ENCODE results near the gene TFF2.

TFF2 gene

DNA sequence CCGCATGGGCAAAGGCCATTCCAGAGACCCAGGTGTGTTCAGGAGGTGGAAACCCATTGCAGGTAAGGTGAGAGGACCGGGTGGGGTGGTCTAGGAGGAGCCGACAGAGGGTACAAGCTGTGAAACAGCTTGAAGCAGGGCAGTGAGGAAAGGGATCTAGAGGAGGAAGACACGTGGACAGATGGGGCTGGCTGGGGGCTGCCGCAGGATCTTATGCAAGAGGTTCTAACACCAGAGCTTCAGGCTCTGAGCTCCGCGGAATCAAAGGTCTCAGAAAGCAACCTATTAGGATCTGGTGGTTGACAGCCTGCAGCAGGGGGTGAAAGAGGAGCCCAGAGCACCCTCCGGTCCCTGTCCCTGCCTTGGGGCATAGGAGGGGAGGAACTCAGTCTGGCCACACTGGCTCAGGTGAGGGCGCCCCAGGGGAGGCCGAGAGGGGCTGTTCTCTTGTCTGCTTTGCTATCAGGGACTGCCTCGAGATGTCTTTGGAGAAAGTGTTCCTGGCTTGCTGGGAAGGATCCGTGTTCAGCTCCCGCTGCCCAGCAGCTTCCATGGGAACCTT, 13.6 kb upstream of the TFF2 start:
- no peak for DNase-seq

DNA sequence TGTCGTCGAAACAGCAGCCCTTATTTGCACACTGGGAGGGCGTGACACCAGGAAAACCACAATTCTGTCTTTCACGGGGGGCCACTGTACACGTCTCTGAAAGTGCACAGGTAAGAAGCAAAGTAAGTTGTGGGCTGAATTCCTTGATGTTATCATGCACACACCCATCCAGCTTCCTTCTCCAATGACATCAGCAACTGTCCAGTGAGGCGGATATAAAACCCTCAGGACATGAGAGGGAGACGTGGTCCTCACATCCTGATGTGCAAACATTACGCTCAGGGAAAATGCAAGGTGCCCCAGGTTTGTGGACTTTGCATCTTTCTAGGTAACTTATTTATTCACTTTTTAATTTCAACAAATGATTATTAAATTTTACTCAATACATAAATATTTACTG, 12.5 kb upstream of the TFF2 start:
- no peak for DNase-seq

DNA sequence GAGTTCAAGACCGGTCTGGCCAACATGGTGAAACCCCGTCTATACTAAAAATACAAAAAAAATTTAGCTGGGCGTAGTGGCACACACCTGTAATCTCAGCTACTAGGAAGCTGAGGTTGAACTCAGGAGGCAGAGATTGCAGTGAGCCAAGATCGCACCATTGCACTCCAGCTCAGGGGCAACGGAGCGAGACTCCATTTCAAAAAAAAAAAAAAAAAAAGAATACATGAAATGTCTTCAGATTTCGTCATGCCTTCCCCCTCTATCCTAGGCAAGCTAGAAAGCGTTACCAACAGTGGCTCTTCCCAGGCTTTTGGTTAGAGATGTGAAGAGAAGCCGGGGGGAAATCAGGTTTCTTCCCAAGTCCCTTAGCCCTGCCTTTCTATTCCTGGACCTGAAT, 11.9 kb upstream of the TFF2 start:
- DNase-seq: no peak

DNA sequence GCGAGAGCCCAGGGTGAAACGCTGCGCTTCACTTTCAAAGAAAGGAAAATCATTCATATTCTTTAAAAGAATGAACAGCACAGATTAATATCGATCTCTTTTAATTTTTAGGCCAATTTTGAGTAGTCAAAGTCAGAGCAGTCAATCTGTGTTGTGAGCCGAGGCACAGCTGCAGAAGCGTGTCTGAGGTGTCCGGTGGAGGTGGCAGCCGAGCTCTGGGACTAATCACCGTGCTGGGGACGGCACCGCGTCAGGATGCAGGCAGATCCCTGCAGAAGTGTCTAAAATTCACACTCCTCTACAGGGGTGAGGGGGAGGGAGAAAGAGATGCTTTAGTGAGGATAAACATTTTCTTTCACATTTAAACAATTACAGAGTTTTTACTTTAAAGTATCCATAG, 11.4 kb upstream of the TFF2 start:
- DNase-seq: no peak

DNA sequence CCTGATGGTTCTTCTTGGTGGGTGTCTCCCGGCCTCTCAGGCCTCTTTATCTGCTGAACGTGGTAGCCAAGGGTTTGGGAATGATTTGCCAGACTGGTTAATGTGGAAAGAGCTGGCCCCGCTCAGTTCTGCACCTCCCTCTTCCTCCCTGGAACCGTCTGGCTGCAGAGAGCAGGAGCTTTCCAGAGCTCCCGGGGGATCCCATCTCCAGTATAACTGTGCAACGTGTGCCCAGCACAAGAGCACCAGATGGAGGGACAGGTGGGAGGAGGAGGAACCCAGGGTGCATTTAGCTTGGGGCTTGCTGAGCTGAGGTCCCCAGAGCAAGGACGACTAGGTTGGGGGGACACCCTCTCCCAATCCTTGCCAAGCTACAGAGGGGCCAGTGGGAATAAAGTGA, 10.5 kb upstream of the TFF2 start:
- DNase-seq: peak; percentile 29

DNA sequence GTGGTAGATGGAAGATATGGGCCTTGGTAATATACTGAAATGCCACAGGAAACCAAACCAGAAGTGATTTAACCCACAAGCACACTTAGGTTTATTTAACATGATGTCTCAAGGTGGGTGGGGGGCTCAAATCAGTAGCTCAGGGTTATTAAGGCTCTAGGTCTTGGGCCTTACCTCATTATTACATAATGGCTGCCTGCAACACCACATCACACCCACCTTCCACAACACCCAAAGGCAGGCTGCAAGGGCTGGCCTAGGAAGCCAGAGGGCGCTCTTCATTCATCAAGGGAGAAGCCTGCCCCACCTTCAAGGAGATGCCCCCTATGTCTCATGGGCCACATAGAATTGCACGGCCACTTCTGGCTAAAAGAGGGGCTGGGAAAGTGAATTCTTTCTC, 9.5 kb upstream of the TFF2 start:
- no peak for DNase-seq

DNA sequence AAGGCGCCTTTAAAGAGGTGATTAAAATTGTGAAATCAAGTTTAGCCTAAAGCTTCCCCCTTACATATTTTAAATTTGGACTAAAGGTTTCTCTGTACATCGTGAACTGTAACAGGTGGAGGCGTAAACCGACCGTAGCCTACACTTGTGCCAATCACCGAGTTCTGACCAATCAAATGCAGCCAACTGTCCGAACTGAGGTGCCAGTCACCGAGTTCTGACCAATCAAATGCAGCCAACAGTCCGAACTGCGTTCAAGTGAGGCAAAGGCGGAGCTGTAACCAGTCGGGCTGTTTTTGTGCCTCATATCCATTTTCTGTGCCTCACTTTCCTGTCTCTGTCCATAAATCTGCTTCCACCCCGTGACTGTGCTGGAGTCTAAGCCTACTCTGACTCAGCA, 8.1 kb upstream of the TFF2 start:
- DNase-seq: no peak

DNA sequence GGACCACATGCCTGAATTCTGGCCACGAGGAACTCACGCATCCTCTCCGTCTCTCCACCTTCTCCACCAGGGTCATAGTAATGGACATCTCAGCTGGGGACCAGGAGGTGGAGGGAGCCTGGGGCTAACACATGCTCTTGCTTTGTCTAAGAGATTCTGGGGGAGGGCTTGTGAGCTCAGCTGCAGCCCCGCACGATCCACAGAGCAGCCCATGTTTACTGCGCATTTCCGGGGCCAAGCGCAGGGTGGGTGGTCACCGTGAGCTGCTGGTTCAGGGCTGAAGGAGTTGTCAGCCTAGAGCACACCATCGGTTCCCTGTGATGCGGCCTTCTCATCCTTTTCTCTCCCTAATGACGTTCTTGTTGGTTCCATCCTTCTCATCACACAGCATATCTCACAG, 7.5 kb upstream of the TFF2 start:
- DNase-seq: no peak

DNA sequence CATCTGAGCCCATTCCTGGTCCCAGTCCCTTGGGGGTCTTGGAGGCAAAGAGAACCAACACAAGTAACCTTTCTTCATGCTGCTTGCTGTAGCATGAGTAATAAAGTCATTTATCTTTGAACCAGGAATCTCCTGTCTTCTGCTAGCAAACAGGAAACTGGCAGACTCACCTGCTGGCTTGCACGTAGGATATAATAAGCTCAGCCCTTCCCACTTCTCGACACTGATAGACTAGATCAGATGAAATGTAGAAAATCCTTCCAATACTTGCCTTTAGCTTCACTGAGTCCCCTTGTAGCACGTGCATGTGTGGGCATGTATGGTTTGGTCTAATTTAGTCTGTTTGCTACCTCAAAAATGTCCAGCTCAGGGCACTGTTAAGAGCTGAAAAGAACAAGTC, 6.5 kb upstream of the TFF2 start:
- no peak for DNase-seq

DNA sequence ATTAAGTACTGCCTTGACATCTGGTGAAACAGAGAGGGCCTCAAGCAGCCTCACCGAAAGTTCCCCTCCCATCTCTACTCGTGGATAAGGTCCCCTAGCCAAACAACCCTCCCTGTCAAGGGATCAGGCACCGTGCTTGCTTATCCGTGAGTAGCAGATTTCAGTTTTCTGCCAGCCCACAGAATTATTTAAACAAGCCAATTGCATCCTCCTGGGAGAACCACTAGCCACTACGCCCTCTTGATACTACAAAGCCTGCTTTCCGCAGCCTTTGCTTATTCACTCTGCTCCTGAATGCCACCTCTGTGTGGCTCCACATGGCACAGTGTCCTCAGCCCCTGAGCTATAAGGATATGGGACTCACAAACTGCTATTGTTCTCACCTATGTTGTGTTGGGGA, 5.9 kb upstream of the TFF2 start:
- no peak for DNase-seq

DNA sequence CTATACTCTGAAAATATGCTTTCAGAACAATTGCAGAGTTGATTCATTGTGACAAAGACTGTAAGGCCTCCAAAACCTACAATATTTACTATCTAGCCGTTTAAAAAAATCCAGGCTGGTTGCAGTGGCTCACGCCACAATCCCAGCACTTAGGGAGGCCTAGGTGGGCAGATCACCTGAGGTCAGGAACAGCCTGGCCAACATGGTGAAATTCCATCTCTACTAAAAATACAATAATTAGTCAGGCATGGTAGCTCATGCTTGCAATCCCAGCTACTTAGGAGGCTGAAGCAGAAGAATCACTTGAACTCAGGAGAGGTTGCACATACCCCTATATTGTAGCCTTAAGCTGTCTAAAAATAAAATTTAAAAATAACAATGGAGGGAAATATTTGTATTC, 5.3 kb upstream of the TFF2 start:
- DNase-seq: no peak

DNA sequence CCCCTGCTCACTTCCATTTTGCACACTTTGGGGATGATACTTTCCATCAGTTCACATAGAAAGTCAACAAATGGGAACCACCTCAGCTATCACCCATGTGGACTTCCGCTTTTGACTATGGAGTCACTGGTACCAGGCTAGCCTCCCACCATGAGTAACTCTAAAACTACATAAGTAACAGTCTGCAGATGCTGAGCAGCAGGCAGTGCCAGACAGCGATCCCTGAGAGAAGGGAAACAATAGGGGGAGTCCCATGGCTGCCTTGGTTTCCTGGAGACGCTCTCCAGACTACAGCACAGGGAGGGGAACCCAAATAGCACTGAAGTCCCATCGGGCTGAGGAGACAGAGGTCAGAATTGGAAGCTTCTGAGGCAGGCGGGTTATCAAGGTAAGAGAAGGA, 2.8 kb upstream of the TFF2 start:
- DNase-seq: no peak

DNA sequence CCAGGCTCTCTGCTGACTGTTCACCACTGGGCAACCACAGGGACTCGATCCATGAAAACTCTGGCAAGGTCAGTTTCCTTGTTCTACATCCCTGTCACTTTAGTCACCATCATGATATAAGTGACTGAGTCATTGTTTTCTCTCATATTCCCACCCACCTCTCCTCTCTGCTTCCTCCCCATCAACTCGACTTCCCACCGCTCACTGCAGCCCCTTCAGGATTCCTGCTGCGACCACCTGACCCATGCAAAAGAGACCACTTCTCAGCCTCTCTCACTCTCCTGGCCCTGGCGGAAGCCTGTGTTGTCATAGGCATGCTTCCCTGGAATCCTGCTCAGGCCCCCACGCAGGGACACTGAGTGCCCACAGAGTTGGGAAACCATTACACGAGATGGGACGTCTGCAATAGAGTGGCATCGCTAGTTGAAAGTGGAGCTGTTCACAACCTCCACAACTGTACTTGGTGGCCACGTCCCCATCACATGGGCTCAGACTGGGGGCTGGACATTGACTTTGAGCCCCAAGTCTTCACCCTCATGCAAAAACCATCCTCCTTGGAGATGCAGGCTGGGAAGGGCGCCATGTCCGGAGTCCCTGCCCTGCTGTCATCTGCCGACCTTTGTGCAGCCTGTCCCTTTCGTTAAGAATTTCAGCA, 1.8 kb upstream of the TFF2 start:
- no peak for DNase-seq

DNA sequence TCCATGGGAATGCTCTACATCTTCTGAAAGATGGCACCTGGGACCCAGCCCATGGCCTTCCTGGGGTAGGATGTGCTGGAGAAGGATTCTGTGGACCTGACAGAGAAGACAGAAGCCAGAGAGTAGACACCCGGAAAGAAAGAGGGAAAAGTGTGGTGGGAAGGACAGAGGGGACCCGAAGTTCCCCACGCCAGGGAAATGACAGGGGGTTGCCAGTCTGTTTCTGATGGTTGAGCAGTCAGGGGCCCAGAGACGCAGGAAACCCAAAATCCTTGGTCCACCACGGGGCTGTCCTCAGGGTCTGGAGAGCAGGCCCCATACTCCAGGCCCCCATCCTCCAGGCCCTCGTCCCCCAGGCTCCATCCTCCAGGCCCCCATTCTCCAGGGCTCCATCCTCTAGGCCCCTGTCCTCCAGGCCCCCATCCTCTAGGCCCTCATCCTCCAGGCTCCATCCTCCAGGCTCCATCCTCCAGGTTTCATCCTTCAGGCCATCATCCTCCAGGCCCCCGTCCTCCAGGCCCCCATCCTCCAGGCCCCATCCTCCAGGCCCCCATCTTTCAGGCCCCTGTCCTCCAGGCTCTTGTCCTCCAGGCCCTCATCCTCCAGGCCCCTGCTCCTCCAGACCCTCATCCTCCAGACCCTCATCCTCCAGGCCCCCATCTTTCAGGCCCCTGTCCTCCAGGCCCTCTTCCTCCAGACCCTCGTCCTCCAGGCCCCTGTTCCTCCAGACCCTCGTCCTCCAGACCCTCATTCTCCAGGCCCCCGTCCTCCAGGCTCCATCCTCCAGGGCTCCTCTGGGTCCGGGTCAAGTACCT, 1.0 kb upstream of the TFF2 start:
- DNase-seq: no peak

DNA sequence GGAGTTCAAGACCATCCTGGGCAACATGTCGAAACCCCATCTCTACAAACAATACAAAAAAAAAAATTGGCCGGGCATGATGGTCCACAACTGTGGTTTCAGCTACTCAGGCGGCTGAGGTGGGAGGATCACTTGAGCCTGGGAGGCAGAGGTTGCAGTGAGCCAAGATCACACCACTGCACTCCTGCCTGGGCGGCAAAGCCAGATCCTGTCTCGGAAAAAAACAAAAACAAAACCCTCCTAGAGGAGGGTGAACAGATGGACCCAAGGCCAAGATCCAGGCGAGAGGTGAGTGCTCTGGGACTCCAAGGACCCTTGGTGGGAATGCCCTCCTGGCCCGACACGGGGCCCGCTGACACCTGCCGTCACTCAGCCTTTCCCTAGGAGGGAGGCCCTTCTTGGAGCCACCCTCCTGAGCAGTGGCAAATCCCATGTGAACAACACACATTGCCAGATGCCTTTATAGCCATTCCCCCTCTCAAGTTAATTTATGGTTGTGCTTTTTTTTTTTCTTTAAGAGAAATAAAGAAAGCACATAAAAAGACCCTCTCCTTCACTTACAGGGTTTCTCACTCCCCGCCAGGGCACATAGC, 380 bp downstream of the TFF2 start:
- no peak for DNase-seq

DNA sequence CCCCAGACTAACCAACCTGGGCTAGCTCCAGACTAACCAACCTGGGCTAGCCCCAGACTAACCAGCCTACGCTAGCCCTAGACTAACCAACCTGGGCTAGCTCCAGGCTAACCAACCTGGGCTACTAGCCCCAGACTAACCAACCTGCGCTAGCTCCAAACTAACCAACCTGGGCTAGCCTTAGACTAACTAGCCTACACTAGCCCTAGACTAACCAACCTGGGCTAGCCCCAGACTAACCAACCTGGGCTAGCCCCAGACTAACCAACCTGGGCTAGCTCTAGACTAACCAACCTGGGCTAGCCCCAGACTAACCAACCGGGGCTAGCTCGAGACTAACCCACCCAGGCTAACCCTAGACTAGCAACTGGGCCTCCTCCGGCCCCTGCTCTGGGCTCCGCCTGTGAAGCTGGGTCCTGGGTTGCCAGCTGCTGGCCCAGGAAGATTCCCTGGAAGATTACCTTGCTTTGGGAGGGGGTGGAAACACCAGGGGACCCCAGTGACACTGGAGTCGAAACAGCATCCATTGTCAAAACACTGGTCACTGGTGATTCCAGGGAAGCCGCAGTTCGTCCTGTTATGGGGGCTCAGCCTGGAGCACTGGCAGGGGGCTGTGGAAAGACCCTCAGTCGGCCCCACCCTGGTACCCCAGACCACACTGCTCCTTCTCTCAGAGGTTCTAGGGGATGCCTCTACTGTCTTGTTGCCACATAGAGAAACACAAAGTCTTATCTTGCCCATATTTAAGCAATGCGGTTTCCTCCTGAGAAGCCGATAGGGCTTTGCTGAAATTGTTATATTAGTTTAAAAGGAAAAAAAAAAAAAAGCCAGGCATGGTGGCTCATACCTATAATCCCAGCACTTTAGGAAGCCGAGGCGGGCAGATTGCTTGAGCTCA, 1.1 kb downstream of the TFF2 start:
- DNase-seq: no peak

DNA sequence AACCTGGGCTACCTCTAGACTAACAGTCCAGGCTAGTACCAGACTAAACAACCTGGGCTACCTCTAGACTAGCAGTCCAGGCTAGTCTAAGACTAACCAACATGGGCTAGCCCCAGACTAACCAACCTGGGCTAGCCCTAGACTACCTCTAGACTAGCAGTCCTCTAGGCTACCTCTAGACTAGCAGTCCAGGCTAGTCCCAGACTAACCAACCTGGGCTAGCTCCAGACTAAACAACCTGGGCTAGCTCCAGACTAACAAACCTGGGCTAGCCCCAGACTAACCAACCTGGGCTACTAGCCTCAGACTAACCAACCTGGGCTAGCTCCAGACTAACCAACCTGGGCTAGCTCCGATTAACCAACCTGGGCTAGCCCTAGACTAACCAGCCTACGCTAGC, 2.0 kb downstream of the TFF2 start:
- no peak for DNase-seq

DNA sequence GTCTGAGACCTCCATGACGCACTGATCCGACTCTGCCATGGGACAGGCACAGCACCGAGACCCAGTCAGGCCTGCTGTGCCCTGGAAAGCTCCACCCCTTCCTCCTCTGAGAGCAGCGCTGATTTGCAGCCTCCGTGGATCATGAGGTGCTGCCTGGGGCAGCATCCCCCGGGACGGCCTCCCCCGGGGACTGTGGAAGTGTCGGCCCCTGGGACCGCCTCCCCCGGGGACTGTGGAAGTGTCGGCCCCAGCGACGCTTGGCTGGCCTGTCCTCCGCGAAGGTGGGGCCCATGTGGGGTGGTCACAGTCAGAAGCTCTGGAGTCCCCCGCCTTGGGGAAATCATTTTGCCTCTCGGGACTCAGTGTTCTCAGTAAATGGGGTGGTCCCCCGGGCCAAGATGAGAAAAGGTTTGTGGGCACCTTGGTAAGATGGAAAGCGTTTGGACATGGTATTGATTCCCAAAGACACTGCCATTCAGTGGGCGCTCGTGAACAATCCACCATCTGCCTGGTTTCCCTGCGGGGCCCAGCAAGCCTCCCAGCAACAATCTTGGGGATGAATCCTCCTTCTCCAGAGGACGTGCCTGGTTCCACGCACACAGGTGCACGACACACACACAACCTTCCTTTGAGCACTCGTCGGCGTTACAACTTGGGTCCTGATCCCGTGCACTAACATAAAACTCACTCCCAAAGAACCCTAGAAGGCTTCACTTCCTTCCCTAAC, 3.0 kb downstream of the TFF2 start:
- no peak for DNase-seq

DNA sequence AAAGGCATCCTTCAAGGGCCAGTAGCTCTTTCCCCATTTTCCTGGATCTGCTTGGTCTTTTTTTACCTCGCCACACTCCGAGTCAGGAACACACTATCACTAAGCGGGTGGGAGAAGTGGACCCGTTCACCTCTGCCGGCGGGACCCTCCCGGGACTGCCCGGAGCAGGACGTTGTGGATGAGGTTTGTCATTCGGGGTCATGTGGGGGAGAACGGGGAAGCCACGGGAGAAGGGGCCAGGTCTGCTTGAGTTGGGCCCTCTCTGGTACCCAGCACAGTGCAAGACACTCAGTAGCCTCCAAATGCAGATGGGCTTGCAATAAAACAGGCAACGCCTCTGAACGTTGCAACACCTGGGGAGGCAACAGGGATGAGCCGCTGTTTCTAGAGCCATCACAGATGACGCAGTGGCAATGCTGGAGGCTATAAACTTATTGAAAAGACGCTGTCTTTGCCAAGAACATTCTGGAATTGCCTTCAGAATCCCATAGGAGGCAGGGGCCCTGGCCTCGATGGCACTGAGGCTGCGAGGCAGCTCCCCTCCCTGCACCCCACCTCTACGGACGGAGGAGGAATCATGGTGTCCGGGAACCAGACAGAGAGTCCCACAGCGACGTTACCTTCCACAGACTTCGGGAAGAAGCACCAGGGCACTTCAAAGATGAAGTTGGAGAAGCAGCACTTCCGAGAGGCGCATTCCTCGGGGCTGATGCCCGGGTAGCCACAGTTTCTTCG, 3.8 kb downstream of the TFF2 start:
- no peak for DNase-seq

DNA sequence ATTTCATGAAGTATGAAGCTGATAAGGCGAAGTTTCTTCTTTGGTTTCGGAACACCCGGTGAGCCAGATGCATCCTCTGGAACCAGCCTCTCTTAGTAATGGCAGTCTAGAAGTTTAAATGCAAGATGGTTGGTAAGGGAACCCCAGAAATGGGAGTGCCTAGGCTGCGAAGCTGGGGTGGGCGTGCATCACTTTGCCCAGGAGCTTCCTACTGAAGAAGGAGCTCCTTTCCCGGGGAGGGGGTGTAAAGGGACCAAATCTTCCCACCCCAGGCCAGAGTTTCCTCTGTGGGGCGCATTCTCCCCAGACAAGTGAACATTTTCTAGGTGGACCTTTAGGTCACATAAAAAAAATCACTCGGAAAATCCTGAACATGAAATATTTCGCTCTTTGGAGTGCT, 4.4 kb downstream of the TFF2 start:
- DNase-seq: no peak

DNA sequence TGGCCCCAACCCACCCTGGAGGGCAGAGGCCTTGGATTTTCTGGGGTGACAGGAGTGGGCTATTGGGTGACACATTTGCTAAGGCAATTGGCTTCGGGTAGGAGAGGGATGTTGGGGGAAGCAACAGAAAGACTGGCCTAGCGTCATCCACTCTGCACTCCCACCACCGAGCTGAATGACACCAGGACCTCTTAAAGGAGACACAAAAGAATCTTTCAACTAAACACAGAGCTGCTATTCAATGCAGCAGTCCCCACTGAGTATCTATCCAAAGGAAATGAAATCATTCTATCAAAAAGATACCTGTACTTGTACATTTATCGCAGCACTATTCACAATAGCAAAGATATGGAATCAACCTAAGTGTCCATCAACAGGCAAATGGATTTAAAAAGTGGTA, 6.2 kb downstream of the TFF2 start:
- no peak for DNase-seq

Measured in NCI-H1436 (cell line).